ENCODE results near the gene KIF26A. TPM values are rescaled to one million over a fixed set of nuclear protein-coding genes. Genes with fewer than 3 reads are reported as not detected.
"Not testable (repeated sequence)": the region's sequence is repeated elsewhere in the genome, so short reads cannot be mapped to it uniquely, and the experiment has no call there.

Gene KIF26A
- total RNA-seq, 3 donors from 2014 or later: 1.4 to 4.6 (median 2.2) TPM

- H3K4me3 ChIP-seq; intact Hi-C loops (cut with DNase I; ENCODE audit: low total_unique reads); DNase-seq (ENCODE audit: low spot score in 2 of 2); H3K9me3 ChIP-seq; H3K36me3 ChIP-seq; H3K27ac ChIP-seq; H3K4me1 ChIP-seq: not testable (repeated sequence)
- H3K27me3 ChIP-seq: peaks cover 0 to 34% of the 10 kb centered on the region in 2 donors
These were observed 70.7 kb downstream of the KIF26A start for GRCh38 chr14:104209071-104209470.

- H3K27ac ChIP-seq: no peak overlapping the region
- no peak for DNase-seq (ENCODE audit: low spot score in 2 of 2)
- intact Hi-C loops (cut with DNase I; ENCODE audit: low total_unique reads): no loop called here
These were observed 71.8 kb downstream of the KIF26A start for GRCh38 chr14:104209985-104210816.

GRCh38 chr14:104210817-104211195, 72.4 kb downstream of the KIF26A start:
- H3K9me3 ChIP-seq: no peaks in the 10 kb centered on the region
- no peaks in the 10 kb centered on the region for H3K4me1 ChIP-seq
- peaks cover 0 to 34% of the 10 kb centered on the region in 2 donors for H3K27me3 ChIP-seq
- TF ChIP-seq POLR2AphosphoS5 (IDR thresholded peaks at IDR 0.05): no peak
- no peak for TF ChIP-seq CTCF (IDR thresholded peaks at IDR 0.05)
- TF ChIP-seq POLR2A (IDR thresholded peaks at IDR 0.05): no peak
- no peak for DNase-seq (ENCODE audit: low spot score in 2 of 2)
- intact Hi-C loops (cut with DNase I; ENCODE audit: low total_unique reads): no loop called here
- no peaks in the 10 kb centered on the region for H3K36me3 ChIP-seq
- H3K4me3 ChIP-seq: no peak overlapping the region
- no peak overlapping the region for H3K27ac ChIP-seq

More at GRCh38 chr14:104209985-104210816, 71.8 kb downstream of the KIF26A start:
- H3K36me3 ChIP-seq: no peaks in the 10 kb centered on the region
- TF ChIP-seq CTCF (IDR thresholded peaks at IDR 0.05): no peak
- no peak for TF ChIP-seq POLR2A (IDR thresholded peaks at IDR 0.05)
- no peak for TF ChIP-seq POLR2AphosphoS5 (IDR thresholded peaks at IDR 0.05)
- H3K4me3 ChIP-seq: no peak overlapping the region
- no peaks in the 10 kb centered on the region for H3K9me3 ChIP-seq
- H3K27me3 ChIP-seq: peaks cover 0 to 34% of the 10 kb centered on the region in 2 donors
- H3K4me1 ChIP-seq: no peaks in the 10 kb centered on the region

- TF ChIP-seq CTCF (IDR thresholded peaks at IDR 0.05) (no peak), POLR2AphosphoS5 (IDR thresholded peaks at IDR 0.05) (no peak), POLR2A (IDR thresholded peaks at IDR 0.05) (no peak)
- intact Hi-C loops (cut with DNase I; ENCODE audit: low total_unique reads): no loop called here
- H3K36me3 ChIP-seq: no peaks in the 10 kb centered on the region
- H3K27me3 ChIP-seq: peaks cover 0 to 38% of the 10 kb centered on the region in 2 donors
- H3K4me1 ChIP-seq: no peaks in the 10 kb centered on the region
- H3K27ac ChIP-seq: no peak overlapping the region
- DNase-seq (ENCODE audit: low spot score in 2 of 2): no peak
- no peak overlapping the region for H3K4me3 ChIP-seq
- H3K9me3 ChIP-seq: no peaks in the 10 kb centered on the region
These were observed 72.8 kb downstream of the KIF26A start for GRCh38 chr14:104211215-104211614.

- H3K9me3 ChIP-seq: no peaks in the 10 kb centered on the region
- no peak overlapping the region for H3K4me3 ChIP-seq
- no peak for DNase-seq (ENCODE audit: low spot score in 2 of 2)
- H3K4me1 ChIP-seq: no peaks in the 10 kb centered on the region
- H3K36me3 ChIP-seq: no peaks in the 10 kb centered on the region
- no peak overlapping the region for H3K27ac ChIP-seq
- intact Hi-C loops (cut with DNase I; ENCODE audit: low total_unique reads): no loop called here
- H3K27me3 ChIP-seq: peaks cover 0 to 39% of the 10 kb centered on the region in 2 donors
- no peak for TF ChIP-seq POLR2A (IDR thresholded peaks at IDR 0.05)
- TF ChIP-seq CTCF (IDR thresholded peaks at IDR 0.05): no peak
- no peak for TF ChIP-seq POLR2AphosphoS5 (IDR thresholded peaks at IDR 0.05)
These were observed 73.4 kb downstream of the KIF26A start for GRCh38 chr14:104211741-104212140.

Measured in breast epithelium (tissue), 4 donors.